Activated CD8-positive, alpha-beta memory T cell treated with anti-CD3 and anti-CD28 coated beads for 36 hours (primary cell): Measurements from ENCODE around the gene IL7R. TPM values are rescaled to one million over a fixed set of nuclear protein-coding genes. Genes with fewer than 3 reads are reported as not detected.

Experiments used
- CTCF ChIA-PET: fragments of 350-600 bp; sonication (Branson Sonifier 250); formaldehyde crosslinking; loops from one replicate; lab custom pipeline; 2021; ENCODE audit warnings: antibody characterized with exemption; lab: Charles Lee
- POLR2A ChIA-PET: fragments of 350-600 bp; sonication (Branson Sonifier 250); formaldehyde crosslinking; loops from one replicate; lab custom pipeline; 2021; ENCODE audit warnings: antibody characterized with exemption; lab: Charles Lee
- total RNA-seq, 2 experiments: library from RNA; stranded (reverse); gene quantifications; one replicate each; pipeline ENCODE4 v1.2.3, GENCODE V29; 2021

Gene IL7R
- total RNA-seq, 2 experiments from 2014 or later = 81.4 to 82.5 TPM

GRCh38 chr5:35921930-35922329, 65.2 kb downstream of the IL7R start:
- ChIA-PET POLR2A (no interaction called here), CTCF (interaction anchor here (0.7 to 1.4 kb wide), 3 partner anchors 13 to 1713 kb away, joined by 3 to 4 read pairs (median 3); no protein-coding TSS in a partner anchor)

DNA sequence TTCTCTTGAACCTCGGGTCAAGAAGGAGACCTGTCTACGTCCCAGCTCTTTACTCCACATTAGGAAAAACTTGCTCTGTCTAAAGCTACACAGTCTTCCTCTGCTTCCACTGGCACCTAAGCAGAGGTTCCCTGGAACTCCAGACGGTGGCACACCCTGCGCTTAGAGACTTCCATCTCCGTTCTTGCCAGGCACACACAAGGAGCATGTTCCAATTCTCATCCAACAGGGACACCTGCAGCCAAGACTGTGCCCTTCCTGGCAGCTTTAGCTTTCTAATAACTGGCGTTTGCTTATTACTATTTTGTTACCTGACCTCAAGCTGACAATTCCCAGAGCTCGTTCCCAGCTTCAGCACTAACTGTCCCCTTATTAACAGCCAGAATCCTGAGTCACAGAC, 65.8 kb downstream of the IL7R start:
- ChIA-PET POLR2A (no interaction called here), CTCF (interaction anchor here (1.1 kb wide), 1 partner anchor 13 kb away, joined by 3 read pairs; no protein-coding TSS in a partner anchor)

- ChIA-PET POLR2A (interaction anchor here (0.8 to 1.2 kb wide), 2 partner anchors 64 to 91 kb away, joined by 3 to 4 read pairs; no protein-coding TSS in a partner anchor), CTCF (interaction anchor here (0.7 to 4.3 kb wide), 22 partner anchors 17 to 832 kb away, joined by 3 to 36 read pairs (median 6); partner anchors contain the start of genes IL7R and SPEF2)
Measured at GRCh38 chr5:35924122-35924949, 67.6 kb downstream of the IL7R start.

GRCh38 chr5:35924950-35925722, 68.4 kb downstream of the IL7R start:
- ChIA-PET POLR2A (interaction anchor here (0.6 to 1.2 kb wide), 7 partner anchors 30 to 316 kb away, joined by 3 to 15 read pairs (median 4); partner anchors contain the start of gene NADK2), CTCF (interaction anchor here (0.6 to 4.3 kb wide), 32 partner anchors 18 to 832 kb away, joined by 3 to 36 read pairs (median 4); partner anchors contain the start of genes IL7R, SKP2 and SPEF2)

DNA sequence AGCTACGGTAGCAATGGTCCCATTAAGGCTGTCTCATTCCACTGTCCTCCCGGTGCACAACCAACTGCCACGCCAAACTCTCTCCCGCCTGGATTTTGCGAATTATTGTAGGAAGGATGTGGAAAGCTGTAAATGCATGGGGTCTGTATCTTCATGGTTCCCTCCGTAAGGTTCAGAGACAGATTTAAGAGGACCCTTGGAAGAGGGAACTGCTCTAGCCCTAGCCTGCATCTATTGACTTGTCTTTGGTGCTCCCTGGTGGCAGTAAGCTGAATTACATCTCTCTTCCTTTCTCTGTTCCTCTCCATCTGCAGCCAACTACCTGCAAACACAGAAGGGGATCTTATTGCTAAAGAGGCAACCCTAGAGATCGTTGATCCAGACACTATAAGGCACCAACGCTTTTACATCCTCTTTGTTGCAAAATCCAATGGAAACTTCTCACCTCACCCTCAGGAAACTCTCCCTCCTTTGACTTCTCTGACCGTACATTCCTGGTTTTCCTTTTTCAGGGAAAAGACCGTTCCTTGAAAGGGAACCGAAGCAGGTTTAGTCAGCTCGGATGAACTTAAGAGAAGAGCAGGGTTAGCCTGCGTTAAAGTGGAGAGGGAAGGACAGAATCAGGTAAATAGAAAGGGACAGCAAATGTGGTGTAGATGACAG, 69.8 kb downstream of the IL7R start:
- POLR2A ChIA-PET = interaction anchor here (0.6 to 0.8 kb wide), 2 partner anchors 74 to 115 kb away, joined by 6 to 7 read pairs; no protein-coding TSS in a partner anchor
- CTCF ChIA-PET = interaction anchor here (0.6 to 4.3 kb wide), 28 partner anchors 20 to 1010 kb away, joined by 3 to 36 read pairs (median 4); partner anchors contain the start of genes SKP2 and SPEF2

Other genes starting within 250 kb of the IL7R start
- gene SPEF2, start 239.0 kb upstream of the IL7R start, total RNA-seq = 1 to 10 TPM; 6.7 to 8.3 TPM
- gene CAPSL, start 81.7 kb downstream of the IL7R start, total RNA-seq = under 1 TPM; 0.27 to 0.44 TPM
- not detected for gene UGT3A1, start 134.5 kb downstream of the IL7R start, total RNA-seq
- not detected for gene UGT3A2, start 210.0 kb downstream of the IL7R start, total RNA-seq